Cardiac fibroblast (primary cell): Measurements from ENCODE around the gene MARK2.
A peak's percentile ranks its signal among the peaks of the same experiment; 100 is the strongest.

Experiments used
- DNase-seq, 2 donors: peaks; one replicate each; pipeline versions ENCODE4 v3.0.0 to v3.0.0-alpha.2; 2010; ENCODE audit warnings: low read depth in 2 of 2
- H3K4me3 ChIP-seq, 2 donors: replicated peaks in 1 of 2; 1 replicate in 1 of 2; 2 replicates in 1 of 2; pipeline ENCODE4 v1.5.1; 2011; ENCODE audit warnings: low read depth in 2 of 2, low read length in 2 of 2, mild to moderate bottlenecking in 2 of 2, moderate library complexity in 1 of 2
- TF ChIP-seq, protein P1 (sequence below): IDR thresholded peaks from one replicate; pipeline ENCODE4 v1.5.1; 2011; ENCODE audit warnings: low read depth, mild to moderate bottlenecking, low read length, inconsistent platforms

MARK2 gene

DNA sequence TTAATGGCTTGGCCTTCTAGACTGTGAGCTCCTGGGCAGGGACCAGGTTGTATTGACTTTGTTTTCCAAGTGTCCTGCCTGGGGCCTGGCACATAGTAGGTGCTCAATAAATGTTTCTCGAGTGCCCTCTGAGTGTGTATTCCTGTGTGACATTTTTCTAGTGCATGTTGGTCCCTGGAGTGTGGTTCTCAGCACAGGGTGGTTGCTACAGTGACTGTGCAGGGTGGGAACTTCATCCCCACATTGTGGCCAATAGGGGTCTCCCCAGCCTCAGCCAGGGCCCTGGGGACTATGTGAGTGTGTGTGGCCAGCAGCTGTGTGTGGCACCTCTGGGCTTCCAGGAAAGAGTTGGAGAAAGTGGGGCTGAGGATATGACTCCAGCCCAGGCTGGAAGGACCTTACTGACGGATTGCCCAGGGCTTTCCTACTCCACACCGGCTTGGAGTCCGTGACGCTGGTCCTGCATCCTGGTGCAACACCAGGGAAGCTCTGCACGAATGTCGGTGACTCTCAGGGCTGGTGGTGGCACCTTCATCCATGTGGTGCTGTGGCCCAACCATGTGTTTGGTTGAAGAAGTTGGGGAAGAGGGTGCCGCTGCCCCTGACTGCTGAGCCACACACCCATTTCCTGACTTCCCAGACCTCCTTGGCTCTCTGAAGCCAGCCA, 9.0 kb upstream of the MARK2 start:
- TF ChIP-seq, protein P1, sequence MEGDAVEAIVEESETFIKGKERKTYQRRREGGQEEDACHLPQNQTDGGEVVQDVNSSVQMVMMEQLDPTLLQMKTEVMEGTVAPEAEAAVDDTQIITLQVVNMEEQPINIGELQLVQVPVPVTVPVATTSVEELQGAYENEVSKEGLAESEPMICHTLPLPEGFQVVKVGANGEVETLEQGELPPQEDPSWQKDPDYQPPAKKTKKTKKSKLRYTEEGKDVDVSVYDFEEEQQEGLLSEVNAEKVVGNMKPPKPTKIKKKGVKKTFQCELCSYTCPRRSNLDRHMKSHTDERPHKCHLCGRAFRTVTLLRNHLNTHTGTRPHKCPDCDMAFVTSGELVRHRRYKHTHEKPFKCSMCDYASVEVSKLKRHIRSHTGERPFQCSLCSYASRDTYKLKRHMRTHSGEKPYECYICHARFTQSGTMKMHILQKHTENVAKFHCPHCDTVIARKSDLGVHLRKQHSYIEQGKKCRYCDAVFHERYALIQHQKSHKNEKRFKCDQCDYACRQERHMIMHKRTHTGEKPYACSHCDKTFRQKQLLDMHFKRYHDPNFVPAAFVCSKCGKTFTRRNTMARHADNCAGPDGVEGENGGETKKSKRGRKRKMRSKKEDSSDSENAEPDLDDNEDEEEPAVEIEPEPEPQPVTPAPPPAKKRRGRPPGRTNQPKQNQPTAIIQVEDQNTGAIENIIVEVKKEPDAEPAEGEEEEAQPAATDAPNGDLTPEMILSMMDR = peak; percentile 12

DNA sequence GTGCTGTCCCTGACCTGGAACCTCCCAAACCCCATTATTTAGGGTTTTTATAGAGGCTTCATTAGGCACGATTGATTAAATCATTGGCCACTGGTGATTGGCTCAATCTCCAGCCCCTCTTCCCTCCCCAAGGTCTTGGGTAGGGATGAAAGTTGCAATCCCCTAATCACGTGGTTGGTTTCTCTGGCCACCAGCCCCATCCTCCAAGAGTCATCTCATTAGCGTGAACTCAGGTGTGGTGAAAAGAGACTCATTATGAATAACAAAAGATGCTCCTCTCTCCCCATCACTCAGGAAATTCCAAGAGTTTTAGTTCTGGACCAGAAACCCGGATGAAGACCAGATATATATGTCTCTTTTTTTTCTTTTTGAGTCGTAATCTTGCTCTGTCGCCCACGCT, 7.6 kb upstream of the MARK2 start:
- TF ChIP-seq, protein P1 = no peak
- no peak overlapping the region for H3K4me3 ChIP-seq

More for the DNA sequence above, 9.0 kb upstream of the MARK2 start:
- no peak overlapping the region for H3K4me3 ChIP-seq
- peak; percentile 42 to 51 for DNase-seq

DNA sequence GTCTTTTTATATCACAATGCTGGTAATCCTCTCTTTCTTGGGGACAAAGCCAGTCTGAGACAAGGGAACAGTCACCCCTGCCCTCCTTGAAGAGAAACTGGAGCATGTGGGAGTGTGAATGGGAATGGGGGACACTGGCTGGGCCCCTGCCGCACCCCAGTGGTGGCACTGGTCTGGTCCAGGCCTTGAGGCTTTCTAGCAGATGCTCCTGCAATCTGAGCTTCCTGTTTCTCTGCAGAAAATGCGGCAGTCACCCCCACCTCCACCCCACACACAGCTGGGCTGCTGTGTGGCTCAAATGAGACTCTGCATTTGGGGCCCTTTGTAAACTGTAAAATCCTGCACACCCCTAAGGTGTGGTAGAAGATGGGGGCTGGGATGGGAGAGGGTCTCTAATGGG, 6.6 kb upstream of the MARK2 start:
- TF ChIP-seq, protein P1 = no peak
- DNase-seq = no peak
- no peak overlapping the region for H3K4me3 ChIP-seq

More for the DNA sequence above, 7.6 kb upstream of the MARK2 start:
- DNase-seq = no peak

DNA sequence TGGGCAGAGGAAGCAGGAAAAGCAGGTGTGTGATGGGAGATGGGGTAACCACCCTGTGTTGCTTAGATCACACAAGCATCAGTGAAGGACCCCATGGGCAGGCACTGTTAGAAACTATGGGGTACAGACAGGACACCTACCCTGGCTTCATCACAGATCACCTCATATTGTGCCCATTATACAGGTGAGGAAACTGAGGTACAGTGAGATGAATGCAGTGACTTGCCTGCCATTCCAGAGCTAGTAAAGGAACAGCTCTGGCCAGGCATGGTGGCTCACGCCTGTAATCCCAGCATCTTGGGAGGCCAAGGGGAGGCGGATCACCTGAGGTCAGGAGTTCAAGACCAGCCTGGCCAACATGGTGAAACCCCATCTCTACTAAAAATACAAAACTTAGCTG, 5.9 kb upstream of the MARK2 start:
- DNase-seq = no peak

DNA sequence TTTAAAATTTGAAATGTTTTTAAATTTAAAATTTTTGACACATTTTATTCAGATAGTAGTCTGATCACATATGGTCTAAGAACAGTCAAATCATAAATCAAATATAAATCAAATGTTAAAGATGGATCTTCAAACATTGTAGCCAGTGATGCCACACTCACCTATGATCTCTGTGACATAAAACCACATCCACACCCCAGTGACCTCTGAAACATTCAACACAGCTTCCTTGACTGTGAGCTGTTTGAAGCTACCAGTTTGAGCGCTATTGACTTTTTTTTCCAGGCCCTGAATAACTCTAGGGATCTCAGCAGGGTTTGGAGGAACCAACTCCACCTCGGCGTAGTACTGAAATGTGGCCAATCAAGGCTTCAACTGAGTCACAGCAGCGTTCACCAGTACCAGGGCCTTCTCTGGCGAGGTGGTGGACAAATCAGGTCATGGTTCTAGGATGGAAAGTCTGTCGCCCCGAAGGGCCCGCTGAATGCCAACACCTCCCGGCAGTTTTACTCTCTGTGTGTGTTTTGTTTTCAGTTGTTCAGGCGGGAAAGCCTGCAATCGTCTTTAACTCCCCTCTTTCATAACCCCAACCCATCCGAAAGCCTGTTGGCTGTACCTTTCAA, 4.3 kb upstream of the MARK2 start:
- H3K4me3 ChIP-seq = no peak overlapping the region
- no peak for DNase-seq
- TF ChIP-seq, protein P1 = no peak

More for the DNA sequence above, 5.9 kb upstream of the MARK2 start:
- no peak overlapping the region for H3K4me3 ChIP-seq
- TF ChIP-seq, protein P1 = no peak

DNA sequence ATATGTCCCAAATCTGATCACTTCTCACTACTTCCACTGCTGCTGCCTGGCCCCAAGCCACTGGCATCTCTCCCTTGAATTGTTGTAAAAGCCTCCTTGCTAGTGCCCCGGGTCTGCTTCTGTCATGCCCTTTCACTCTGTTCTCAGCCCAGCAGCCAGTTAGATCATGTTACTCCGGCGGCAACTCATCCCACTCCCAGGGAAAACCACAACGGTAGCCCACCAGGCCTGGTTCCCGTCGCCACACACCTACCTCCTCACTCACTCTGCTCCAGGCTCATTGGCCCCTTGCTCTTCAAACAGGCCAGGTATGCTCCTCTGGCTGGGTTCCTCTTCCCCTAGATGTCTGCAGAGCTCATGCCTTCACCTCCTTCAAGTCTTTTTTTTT, 3.8 kb upstream of the MARK2 start:
- H3K4me3 ChIP-seq = no peak overlapping the region
- DNase-seq = no peak
- TF ChIP-seq, protein P1 = no peak
